ENCODE data around the gene ZNF385B. TPM values are rescaled to one million over a fixed set of nuclear protein-coding genes. Genes with fewer than 3 reads are reported as not detected.

Gene ZNF385B
- total RNA-seq (2021; ENCODE audit: unreplicated experiment) (9.3 TPM), Bru-seq, nascent RNA (percentile 51 among the genes with signal in this experiment), BruChase-seq, experiment 1, labeled RNA remaining after a 6-hour chase (percentile 36 among the genes with signal in this experiment), BruChase-seq, experiment 2, labeled RNA remaining after a 2-hour chase (percentile 45 among the genes with signal in this experiment)
- 4.1 and 5.6 TPM in 2 replicates for polyA plus RNA-seq (2012)
- long read RNA-seq, partial matches to known transcripts = 3 of 14 reads
- long read RNA-seq, other reads (novel, unspliced or antisense) = 11 of 14 reads

DNA sequence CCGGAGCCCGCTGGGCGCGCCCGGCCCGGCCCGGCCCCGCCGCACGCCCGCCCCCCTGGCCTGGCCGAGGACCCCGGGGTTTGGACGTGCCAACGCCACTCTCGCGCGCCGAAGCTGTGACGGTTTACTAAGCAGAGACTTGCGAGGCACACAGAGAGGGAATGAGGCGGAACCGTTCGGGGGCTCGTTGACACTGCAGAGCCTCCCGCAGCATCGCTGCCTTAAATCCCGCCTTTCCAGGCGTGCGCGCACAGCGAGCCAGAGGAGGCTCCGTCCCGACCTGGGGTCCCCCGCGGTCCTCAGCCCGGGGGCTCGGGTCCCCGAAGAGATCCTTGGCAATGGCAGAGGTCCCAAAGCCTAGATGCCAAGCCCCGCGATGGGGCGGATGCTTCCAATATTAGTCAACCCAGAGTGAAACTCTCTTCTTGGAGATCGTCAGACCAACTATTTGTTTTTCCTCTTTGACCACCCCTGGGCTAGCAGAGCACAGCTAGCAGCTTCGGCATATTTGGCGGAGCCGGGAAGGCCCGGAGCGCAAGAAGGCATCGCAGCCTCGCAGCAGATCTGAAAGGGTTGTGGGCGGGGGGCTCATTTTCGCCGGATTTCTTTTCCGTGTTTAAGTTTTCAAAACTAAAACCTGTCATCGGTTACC, at the start of gene ZNF385B:
ZNF385B (minus strand) TSS at position 197 of the 652 bp plus-strand sequence.
- DNase-seq (ENCODE audit: low read depth, low spot score) = no peak
- no peaks in the 10 kb centered on the region for H3K36me3 ChIP-seq (ENCODE audit: control insufficient read depth in 1 of 2, insufficient read depth in 2 of 2, low read length in 2 of 2)
- peaks cover 2 to 15% of the 10 kb centered on the region in 2 experiments; a peak in 3 of 4 replicates for H3K4me1 ChIP-seq (ENCODE audit: control insufficient read depth in 1 of 2, insufficient read depth in 2 of 2, low read length in 2 of 2)
- peak within 1 kb of the TSS; percentile 59 for H3K9ac ChIP-seq (ENCODE audit: low read length)
- intact Hi-C loops (cut with micrococcal nuclease) = no loop called here
- no TSS peak for BruUV-seq (replicated peaks)
- no peaks in the 10 kb centered on the region for H3K27me3 ChIP-seq (ENCODE audit: insufficient read depth, low read length)
- H3K9me3 ChIP-seq (ENCODE audit: control insufficient read depth in 1 of 2, insufficient read depth in 1 of 2, low read depth in 1 of 2, low read length in 2 of 2) = no peaks in the 10 kb centered on the region
- ChIA-PET CTCF (no interaction called here), RAD21 (ENCODE audit: low non-redundant PET in 1 of 2, low total read pairs in 2 of 2, uncharacterized antibody in 2 of 2, unreplicated experiment in 2 of 2) (interaction anchor here in 1 of 2 experiments (0.6 kb wide), 1 partner anchor 25 kb away, joined by 5 read pairs; no protein-coding TSS in a partner anchor), POLR2A (no interaction called here)
- peak within 1 kb of the TSS; percentile 89 for H3K4me2 ChIP-seq (ENCODE audit: low read length)
- no peaks in the 10 kb centered on the region for H4K20me1 ChIP-seq (ENCODE audit: insufficient read depth)
- H3K4me3 ChIP-seq (replicated peaks in 1 of 2; ENCODE audit: low read depth in 1 of 2, low read length in 2 of 2) = peak within 1 kb of the TSS; percentile 58 to 66
- H2AFZ ChIP-seq (ENCODE audit: low read depth, low read length, poor library complexity, severe bottlenecking) = peak within 1 kb of the TSS; percentile 77
- no peaks in the 10 kb centered on the region for H3K79me2 ChIP-seq (ENCODE audit: insufficient read depth, low read length)
- H3K27ac ChIP-seq (ENCODE audit: low read depth, low read length) = peak within 1 kb of the TSS; percentile 33; the same call in 1 of the 2 replicates
- TF ChIP-seq ZFX (IDR thresholded peaks at IDR 0.05) (no peak), EGR1 (IDR thresholded peaks at IDR 0.05; ENCODE audit: low read depth) (no peak), ZNF274 (IDR thresholded peaks at IDR 0.05; ENCODE audit: low read depth, low read length) (no peak), CBX3 (IDR thresholded peaks at IDR 0.05; ENCODE audit: low read depth) (no peak)
- TF ChIP-seq, protein P1, sequence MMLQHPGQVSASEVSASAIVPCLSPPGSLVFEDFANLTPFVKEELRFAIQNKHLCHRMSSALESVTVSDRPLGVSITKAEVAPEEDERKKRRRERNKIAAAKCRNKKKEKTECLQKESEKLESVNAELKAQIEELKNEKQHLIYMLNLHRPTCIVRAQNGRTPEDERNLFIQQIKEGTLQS (IDR thresholded peaks at IDR 0.05) = no peak
- peak; percentile 22; the same call in 1 of the 2 replicates for ATAC-seq
- H3K9me2 ChIP-seq (ENCODE audit: insufficient read depth) = no peaks in the 10 kb centered on the region

GRCh38 chr2:179910735-179911113, 49.3 kb upstream of the ZNF385B start:
- DNase-seq (ENCODE audit: low read depth, low spot score) = no peak
- ATAC-seq = no peak
- no peak overlapping the region for H3K4me3 ChIP-seq (replicated peaks in 1 of 2; ENCODE audit: low read depth in 1 of 2, low read length in 2 of 2)
- intact Hi-C loops (cut with micrococcal nuclease) = no loop called here
- ChIA-PET CTCF (interaction anchor here (1.0 kb wide), 1 partner anchor 12 kb away, joined by 3 read pairs; no protein-coding TSS in a partner anchor), RAD21 (ENCODE audit: low non-redundant PET in 1 of 2, low total read pairs in 2 of 2, uncharacterized antibody in 2 of 2, unreplicated experiment in 2 of 2) (no interaction called here), POLR2A (no interaction called here)
- H4K20me1 ChIP-seq (ENCODE audit: insufficient read depth) = no peaks in the 10 kb centered on the region
- no peak for TF ChIP-seq RAD21 (IDR thresholded peaks at IDR 0.05; ENCODE audit: low read depth)
- no peak for TF ChIP-seq SIN3A (IDR thresholded peaks at IDR 0.05; ENCODE audit: low read depth)
- no peak for TF ChIP-seq ZNF274 (IDR thresholded peaks at IDR 0.05; ENCODE audit: low read depth, low read length)
- no peak for TF ChIP-seq POLR2A (IDR thresholded peaks at IDR 0.05; ENCODE audit: borderline replicate concordance, extremely low read depth, insufficient read depth, insufficient read length)
- no peak for TF ChIP-seq ZFX (IDR thresholded peaks at IDR 0.05)
- no peaks in the 10 kb centered on the region for H3K27me3 ChIP-seq (ENCODE audit: insufficient read depth, low read length)
- H3K4me1 ChIP-seq (ENCODE audit: control insufficient read depth in 1 of 2, insufficient read depth in 2 of 2, low read length in 2 of 2) = no peaks in the 10 kb centered on the region
- no peaks in the 10 kb centered on the region for H3K9me3 ChIP-seq (ENCODE audit: control insufficient read depth in 1 of 2, insufficient read depth in 1 of 2, low read depth in 1 of 2, low read length in 2 of 2)
- H3K4me2 ChIP-seq (ENCODE audit: low read length) = no peak overlapping the region
- no peaks in the 10 kb centered on the region for H3K79me2 ChIP-seq (ENCODE audit: insufficient read depth, low read length)
- no TSS peak for BruUV-seq (replicated peaks)
- no peak overlapping the region for H3K27ac ChIP-seq (ENCODE audit: low read depth, low read length)
- no peaks in the 10 kb centered on the region for H3K36me3 ChIP-seq (ENCODE audit: control insufficient read depth in 1 of 2, insufficient read depth in 2 of 2, low read length in 2 of 2)
- no peaks in the 10 kb centered on the region for H3K9me2 ChIP-seq (ENCODE audit: insufficient read depth)
- no peak overlapping the region for H2AFZ ChIP-seq (ENCODE audit: low read depth, low read length, poor library complexity, severe bottlenecking)
- H3K9ac ChIP-seq (ENCODE audit: low read length) = no peak overlapping the region

Measured in HCT116 (cell line).